Prostate gland (tissue), 2 donors: ENCODE results near the gene OGFOD3.
"Not testable (repeated sequence)": the region's sequence is repeated elsewhere in the genome, so short reads cannot be mapped to it uniquely, and the experiment has no call there.

Experiments
- POLR2A ChIP-seq: fragments of 450-650 bp; IDR thresholded peaks from one replicate; pipeline ENCODE4 v1.6.1; 2016; ENCODE audit warnings: antibody characterized with exemption, mild to moderate bottlenecking
- POLR2AphosphoS5 ChIP-seq: sonication (generic); formaldehyde crosslinking; IDR thresholded peaks from one replicate; pipeline ENCODE4 v1.6.1; 2017; ENCODE audit warnings: antibody characterized with exemption
- TF ChIP-seq, protein P1 (sequence below), 4 experiments: fragments of 200-600 bp in 2 of 4; fragments of 450-650 bp in 2 of 4; sonication (generic) in 2 of 4; IDR thresholded peaks; 1 replicate in 3 of 4; 2 replicates in 1 of 4; pipeline ENCODE4 v1.5.1; 2016 to 2019; ENCODE audit warnings: antibody characterized with exemption in 4 of 4, mild to moderate bottlenecking in 2 of 4, moderate library complexity in 2 of 4

GRCh38 chr17:82412081-82412480, 6.3 kb downstream of the OGFOD3 start:
- TF ChIP-seq, protein P1, sequence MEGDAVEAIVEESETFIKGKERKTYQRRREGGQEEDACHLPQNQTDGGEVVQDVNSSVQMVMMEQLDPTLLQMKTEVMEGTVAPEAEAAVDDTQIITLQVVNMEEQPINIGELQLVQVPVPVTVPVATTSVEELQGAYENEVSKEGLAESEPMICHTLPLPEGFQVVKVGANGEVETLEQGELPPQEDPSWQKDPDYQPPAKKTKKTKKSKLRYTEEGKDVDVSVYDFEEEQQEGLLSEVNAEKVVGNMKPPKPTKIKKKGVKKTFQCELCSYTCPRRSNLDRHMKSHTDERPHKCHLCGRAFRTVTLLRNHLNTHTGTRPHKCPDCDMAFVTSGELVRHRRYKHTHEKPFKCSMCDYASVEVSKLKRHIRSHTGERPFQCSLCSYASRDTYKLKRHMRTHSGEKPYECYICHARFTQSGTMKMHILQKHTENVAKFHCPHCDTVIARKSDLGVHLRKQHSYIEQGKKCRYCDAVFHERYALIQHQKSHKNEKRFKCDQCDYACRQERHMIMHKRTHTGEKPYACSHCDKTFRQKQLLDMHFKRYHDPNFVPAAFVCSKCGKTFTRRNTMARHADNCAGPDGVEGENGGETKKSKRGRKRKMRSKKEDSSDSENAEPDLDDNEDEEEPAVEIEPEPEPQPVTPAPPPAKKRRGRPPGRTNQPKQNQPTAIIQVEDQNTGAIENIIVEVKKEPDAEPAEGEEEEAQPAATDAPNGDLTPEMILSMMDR (IDR thresholded peaks at IDR 0.05) = not testable (repeated sequence)
- not testable (repeated sequence) for TF ChIP-seq POLR2A, POLR2AphosphoS5
